H9 (cell line): ENCODE data around the gene TRIM34. TPM values are rescaled to one million over a fixed set of nuclear protein-coding genes. Genes with fewer than 3 reads are reported as not detected.

Experiments
- DNase-seq: peaks from one replicate; pipeline ENCODE4 v3.0.0-alpha.2; 2017
- H2AFZ ChIP-seq: one replicate; pipeline ENCODE4 v1.6.1; 2013; ENCODE audit warnings: mild to moderate bottlenecking, low read length, control low read depth, moderate library complexity
- H2AK5ac ChIP-seq: 2 replicates; pipeline ENCODE4 v1.6.1; 2013; ENCODE audit warnings: low read length, control low read depth, mixed read lengths; ENCODE audit not compliant: insufficient read length
- H2BK120ac ChIP-seq: one replicate; pipeline ENCODE4 v1.6.1; 2013; ENCODE audit warnings: low read depth, mild to moderate bottlenecking, low read length, control low read depth, inconsistent platforms; ENCODE audit not compliant: poor library complexity, severe bottlenecking
- H2BK12ac ChIP-seq: 2 replicates; pipeline ENCODE4 v1.6.1; 2013; ENCODE audit warnings: low read length, control low read depth, mixed read lengths, low read depth; ENCODE audit not compliant: insufficient read length
- H2BK15ac ChIP-seq: 2 replicates; pipeline ENCODE4 v1.6.1; 2013; ENCODE audit warnings: low read depth, low read length, control low read depth
- H2BK20ac ChIP-seq: one replicate; pipeline ENCODE4 v1.6.1; 2013; ENCODE audit warnings: low read depth, mild to moderate bottlenecking, low read length, control low read depth, inconsistent platforms; ENCODE audit not compliant: poor library complexity, severe bottlenecking
- H2BK5ac ChIP-seq: 2 replicates; pipeline ENCODE4 v1.6.1; 2013; ENCODE audit warnings: low read length, control low read depth, mixed read lengths; ENCODE audit not compliant: insufficient read length
- H3K14ac ChIP-seq: 2 replicates; pipeline ENCODE4 v1.6.1; 2013; ENCODE audit warnings: low read length, control low read depth; ENCODE audit not compliant: insufficient read depth
- H3K18ac ChIP-seq: 2 replicates; pipeline ENCODE4 v1.6.1; 2013; ENCODE audit warnings: low read depth, mild to moderate bottlenecking, mixed read lengths, low read length, control low read depth; ENCODE audit not compliant: insufficient read length
- H3K23ac ChIP-seq: 2 replicates; pipeline ENCODE4 v1.6.1; 2013; ENCODE audit warnings: low read length, control low read depth, mixed read lengths, low read depth; ENCODE audit not compliant: insufficient read length
- H3K23me2 ChIP-seq: 2 replicates; pipeline ENCODE4 v1.6.1; 2013; ENCODE audit warnings: low read depth, mild to moderate bottlenecking, mixed read lengths, low read length, control low read depth; ENCODE audit not compliant: insufficient read length, poor library complexity, severe bottlenecking
- H3K27ac ChIP-seq: 2 replicates; pipeline ENCODE4 v1.5.1; 2013; ENCODE audit warnings: low read length, control low read depth, mixed read lengths, low read depth; ENCODE audit not compliant: insufficient read length
- H3K27me3 ChIP-seq: 2 replicates; pipeline ENCODE4 v1.6.1; 2013; ENCODE audit warnings: low read length, control low read depth, inconsistent platforms; ENCODE audit not compliant: insufficient read depth
- H3K4ac ChIP-seq: 2 replicates; pipeline ENCODE4 v1.6.1; 2013; ENCODE audit warnings: low read depth, mild to moderate bottlenecking, control low read depth, inconsistent platforms, low read length, moderate library complexity
- H3K4me1 ChIP-seq: 2 replicates; pipeline ENCODE4 v1.6.1; 2013; ENCODE audit warnings: low read length, control low read depth, inconsistent platforms; ENCODE audit not compliant: insufficient read depth
- H3K4me2 ChIP-seq: 2 replicates; pipeline ENCODE4 v1.6.1; 2013; ENCODE audit warnings: low read length, control low read depth, mixed read lengths; ENCODE audit not compliant: insufficient read length, insufficient read depth
- H3K56ac ChIP-seq: 2 replicates; pipeline ENCODE4 v1.6.1; 2013; ENCODE audit warnings: low read depth, mild to moderate bottlenecking, mixed read lengths, low read length, control low read depth; ENCODE audit not compliant: insufficient read length
- H3K79me1 ChIP-seq: 2 replicates; pipeline ENCODE4 v1.6.1; 2013; ENCODE audit warnings: low read depth, mild to moderate bottlenecking, moderate library complexity, low read length, control low read depth, inconsistent platforms; ENCODE audit not compliant: insufficient read depth, poor library complexity, severe bottlenecking
- H3K79me2 ChIP-seq: 2 replicates; pipeline ENCODE4 v1.6.1; 2013; ENCODE audit warnings: low read length, control low read depth, inconsistent platforms; ENCODE audit not compliant: insufficient read depth
- H3K9ac ChIP-seq: 2 replicates; pipeline ENCODE4 v1.6.1; 2013; ENCODE audit warnings: low read length, control low read depth, mixed read lengths; ENCODE audit not compliant: insufficient read length; ENCODE audit errors: extremely low read depth
- H3K9me3 ChIP-seq: one replicate; pipeline ENCODE4 v1.6.1; 2013; ENCODE audit warnings: low read depth, low read length, inconsistent platforms; ENCODE audit not compliant: control insufficient read depth
- H3T11ph ChIP-seq: one replicate; pipeline ENCODE4 v1.6.1; 2013; ENCODE audit warnings: mild to moderate bottlenecking, low read length, control low read depth, inconsistent platforms
- H4K20me1 ChIP-seq: one replicate; pipeline ENCODE4 v1.6.1; 2013; ENCODE audit not compliant: control insufficient read depth, insufficient read length, insufficient read depth
- H4K5ac ChIP-seq: 2 replicates; pipeline ENCODE4 v1.6.1; 2013; ENCODE audit warnings: low read depth, mild to moderate bottlenecking, mixed read lengths, low read length, control low read depth; ENCODE audit not compliant: insufficient read length
- H4K8ac ChIP-seq: replicated peaks from 2 replicates; pipeline ENCODE4 v1.6.1; 2013; ENCODE audit warnings: low read length, control low read depth, mixed read lengths, low read depth; ENCODE audit not compliant: insufficient read length
- H4K91ac ChIP-seq: 2 replicates; pipeline ENCODE4 v1.6.1; 2013; ENCODE audit warnings: low read depth, mild to moderate bottlenecking, moderate library complexity, mixed read lengths, low read length, control low read depth; ENCODE audit not compliant: insufficient read length
- H3K27ac Mint-ChIP-seq, 3 experiments: 2 replicates in 2 of 3; 3 replicates in 1 of 3; pipeline ENCODE4 v1.8.0; 2020 to 2021; ENCODE audit warnings: mixed read lengths in 3 of 3, mild to moderate bottlenecking in 1 of 3, moderate library complexity in 1 of 3
- H3K27me3 Mint-ChIP-seq: 2 replicates; pipeline ENCODE4 v1.8.0; 2021; ENCODE audit warnings: low read depth, mild to moderate bottlenecking, moderate library complexity, mixed read lengths
- H3K36me3 Mint-ChIP-seq, 3 experiments: 2 replicates in 2 of 3; 3 replicates in 1 of 3; pipeline ENCODE4 v1.8.0; 2020 to 2021; ENCODE audit warnings: low read depth in 3 of 3, mixed read lengths in 3 of 3; ENCODE audit not compliant: insufficient read depth in 1 of 3
- H3K4me1 Mint-ChIP-seq, 2 experiments: 2 replicates each; pipeline ENCODE4 v1.8.0; 2020; ENCODE audit warnings: mixed read lengths in 2 of 2
- H3K4me3 Mint-ChIP-seq, 2 experiments: 2 replicates in 1 of 2; 3 replicates in 1 of 2; pipeline ENCODE4 v1.8.0; 2020 to 2021; ENCODE audit warnings: mild to moderate bottlenecking in 2 of 2, mixed read lengths in 2 of 2, moderate library complexity in 1 of 2
- H3K9me3 Mint-ChIP-seq, 2 experiments: 2 replicates in 1 of 2; 3 replicates in 1 of 2; pipeline ENCODE4 v1.8.0; 2020; ENCODE audit warnings: mild to moderate bottlenecking in 2 of 2, mixed read lengths in 2 of 2, moderate library complexity in 1 of 2
- CTCF ChIP-seq: fragments of 200-600 bp; sonication (generic); conservative IDR thresholded peaks from 3 replicates; pipeline ENCODE4 v1.8.0; 2021; ENCODE audit warnings: antibody characterized with exemption, mild to moderate bottlenecking
- WGBS: extraction: QIAGEN DNeasy Blood & Tissue Kit; methylation state at CpG from one replicate; pipeline ENCODE4 v1.1.7; 2013; ENCODE audit warnings: missing lambda C conversion rate, low lambda C conversion rate, mixed read lengths; ENCODE audit not compliant: insufficient read length; ENCODE audit errors: extremely low coverage; 5-methylcytosine and 5-hydroxymethylcytosine counted together
- total RNA-seq: library from RNA; stranded (reverse); gene quantifications from 2 replicates; pipeline ENCODE4 v1.2.1, GENCODE V29; 2021

TRIM34 gene
- total RNA-seq, 1 experiment from 2014 or later = 0.59 TPM

- Histone ChIP-seq H3K56ac (no peak overlapping the region), H2BK5ac (no peak overlapping the region), H3K27me3 (no peaks in the 10 kb centered on the region; the same call in 1 of the 2 replicates), H3K4me1 (peaks cover 20% of the 10 kb centered on the region; the same call in 1 of the 2 replicates), H3K23me2 (no peaks in the 10 kb centered on the region), H4K5ac (no peak overlapping the region), H3K14ac (no peak overlapping the region), H3T11ph (no peak overlapping the region), H3K79me2 (no peaks in the 10 kb centered on the region; the same call in 1 of the 2 replicates), H4K20me1 (no peaks in the 10 kb centered on the region), H3K4me2 (peak overlapping the region; percentile 44), H4K8ac (no peak overlapping the region), H2BK15ac (no peak overlapping the region), H3K23ac (no peak overlapping the region), H3K27ac (no peak overlapping the region), H3K9me3 (no peaks in the 10 kb centered on the region), H2BK120ac (no peak overlapping the region), H2BK20ac (no peak overlapping the region), H2AFZ (no peak overlapping the region), H3K9ac (no peak overlapping the region), H3K4ac (no peak overlapping the region), H3K18ac (no peak overlapping the region), H2AK5ac (no peak overlapping the region), H3K79me1 (no peaks in the 10 kb centered on the region), H4K91ac (no peak overlapping the region), H2BK12ac (no peak overlapping the region)
- WGBS = no CpG with 5 or more reads among the region's 4 CpGs
- H3K4me1 Mint-ChIP-seq = peaks cover 28 to 33% of the 10 kb centered on the region in 2 experiments
- H3K36me3 Mint-ChIP-seq = no peaks in the 10 kb centered on the region
- H3K27me3 Mint-ChIP-seq = 0 out of 2 replicates have a peak, but pooled peaks cover 2% of the 10 kb centered on the region
- no peak overlapping the region for H3K27ac Mint-ChIP-seq
- H3K9me3 Mint-ChIP-seq = no peaks in the 10 kb centered on the region; a peak in 1 of 5 replicates
- no peak for DNase-seq
- no peak overlapping the region for H3K4me3 Mint-ChIP-seq
- no peak for TF ChIP-seq CTCF
Observed at GRCh38 chr11:5625281-5625680, 480 bp downstream of the TRIM34 start.
